Uterus (tissue), 2 donors: ENCODE results near the gene SPEG.

ENCODE experiments used
- CTCF ChIP-seq, 4 experiments: fragments of 200-600 bp in 2 of 4; fragments of 450-650 bp in 2 of 4; sonication (generic) in 2 of 4; IDR thresholded peaks; one replicate each; pipeline ENCODE4 v1.5.1; 2016 to 2019; ENCODE audit warnings: antibody characterized with exemption in 4 of 4, mild to moderate bottlenecking in 2 of 4, moderate library complexity in 1 of 4
- POLR2A ChIP-seq, 2 donors: fragments of 450-650 bp; IDR thresholded peaks; one replicate each; pipeline ENCODE4 v1.6.1; 2016; ENCODE audit warnings: antibody characterized with exemption in 2 of 2, mild to moderate bottlenecking in 1 of 2, moderate library complexity in 1 of 2

GRCh38 chr2:219423652-219424377 is 10.8 kb upstream of the SPEG start:
- no peak for TF ChIP-seq POLR2A (IDR thresholded peaks at IDR 0.05)
- TF ChIP-seq CTCF (IDR thresholded peaks at IDR 0.05) = no peak
